ENCODE data around the gene KIF21A.

The KIF21A gene

DNA sequence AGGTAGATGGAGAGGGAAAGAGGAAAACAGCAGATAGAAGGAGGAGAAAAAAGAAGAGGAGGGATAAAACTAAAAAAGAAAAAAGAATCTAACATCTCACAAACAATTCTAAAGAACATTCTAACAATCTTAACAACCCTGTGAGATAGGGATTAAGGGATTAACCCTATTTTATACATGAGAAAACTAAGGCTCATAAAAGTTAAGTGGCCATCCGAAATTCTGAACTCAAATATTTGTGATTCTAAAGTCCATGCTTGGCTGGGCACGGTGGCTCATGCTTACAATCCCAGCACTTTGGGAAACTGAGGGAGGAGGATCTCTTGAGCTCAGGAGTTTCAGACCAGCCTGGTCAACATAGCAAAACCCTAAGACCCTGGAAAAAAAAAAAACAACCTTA, 13.1 kb downstream of the KIF21A start:
- TF ChIP-seq, protein P1, sequence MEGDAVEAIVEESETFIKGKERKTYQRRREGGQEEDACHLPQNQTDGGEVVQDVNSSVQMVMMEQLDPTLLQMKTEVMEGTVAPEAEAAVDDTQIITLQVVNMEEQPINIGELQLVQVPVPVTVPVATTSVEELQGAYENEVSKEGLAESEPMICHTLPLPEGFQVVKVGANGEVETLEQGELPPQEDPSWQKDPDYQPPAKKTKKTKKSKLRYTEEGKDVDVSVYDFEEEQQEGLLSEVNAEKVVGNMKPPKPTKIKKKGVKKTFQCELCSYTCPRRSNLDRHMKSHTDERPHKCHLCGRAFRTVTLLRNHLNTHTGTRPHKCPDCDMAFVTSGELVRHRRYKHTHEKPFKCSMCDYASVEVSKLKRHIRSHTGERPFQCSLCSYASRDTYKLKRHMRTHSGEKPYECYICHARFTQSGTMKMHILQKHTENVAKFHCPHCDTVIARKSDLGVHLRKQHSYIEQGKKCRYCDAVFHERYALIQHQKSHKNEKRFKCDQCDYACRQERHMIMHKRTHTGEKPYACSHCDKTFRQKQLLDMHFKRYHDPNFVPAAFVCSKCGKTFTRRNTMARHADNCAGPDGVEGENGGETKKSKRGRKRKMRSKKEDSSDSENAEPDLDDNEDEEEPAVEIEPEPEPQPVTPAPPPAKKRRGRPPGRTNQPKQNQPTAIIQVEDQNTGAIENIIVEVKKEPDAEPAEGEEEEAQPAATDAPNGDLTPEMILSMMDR (IDR thresholded peaks at IDR 0.05), result no peak

DNA sequence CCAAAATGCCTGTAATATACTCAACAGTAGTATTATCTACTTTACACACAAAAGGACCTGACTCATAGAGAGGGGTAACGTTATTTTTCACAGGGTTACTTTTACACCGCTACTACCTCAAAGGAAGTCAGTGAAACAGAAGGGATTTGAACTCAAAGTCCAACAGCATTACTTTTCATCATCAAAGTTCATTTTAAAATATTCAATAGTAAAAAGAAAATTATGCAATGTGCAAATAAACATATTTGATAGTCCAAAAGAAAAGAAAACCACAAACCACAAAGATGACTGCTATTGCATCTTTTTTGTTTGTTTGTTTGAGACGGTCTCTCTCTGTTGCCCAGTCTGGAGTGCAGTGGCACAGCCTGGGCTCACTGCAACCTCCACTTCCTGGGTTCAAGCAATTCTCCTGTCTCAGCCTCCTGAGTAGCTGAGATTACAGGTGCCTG, 15.5 kb downstream of the KIF21A start:
- TF ChIP-seq, protein P1 (IDR thresholded peaks at IDR 0.05), result no peak

DNA sequence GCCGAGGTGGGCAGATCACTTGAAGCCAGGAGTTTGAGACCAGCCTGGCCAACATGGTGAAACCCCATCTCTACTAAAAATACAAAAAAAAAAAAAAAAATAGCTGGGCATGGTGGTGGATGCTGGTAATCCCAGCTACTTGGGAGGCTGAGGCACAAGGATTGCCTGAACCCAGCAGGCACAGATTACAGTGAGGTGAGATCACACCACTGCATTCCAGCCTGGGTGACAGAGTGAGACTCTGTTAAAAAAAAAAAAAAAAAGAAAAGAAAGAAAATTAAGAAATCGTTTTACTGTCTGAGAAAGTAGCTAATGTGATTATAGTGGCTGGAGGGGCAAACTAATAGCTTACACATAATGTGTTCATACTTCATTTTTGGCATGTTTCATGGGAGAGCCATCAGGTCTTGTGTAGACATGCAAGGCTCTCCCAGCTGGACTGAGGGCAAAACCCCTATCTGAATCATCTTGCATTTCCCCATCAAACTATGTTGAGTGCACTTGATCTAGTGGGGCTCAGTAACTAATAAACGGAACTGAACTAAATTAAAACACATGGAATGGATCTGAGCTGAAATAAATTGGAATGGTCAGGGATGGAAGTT, 16.2 kb downstream of the KIF21A start:
- TF ChIP-seq, protein P1 (IDR thresholded peaks at IDR 0.05), result no peak

DNA sequence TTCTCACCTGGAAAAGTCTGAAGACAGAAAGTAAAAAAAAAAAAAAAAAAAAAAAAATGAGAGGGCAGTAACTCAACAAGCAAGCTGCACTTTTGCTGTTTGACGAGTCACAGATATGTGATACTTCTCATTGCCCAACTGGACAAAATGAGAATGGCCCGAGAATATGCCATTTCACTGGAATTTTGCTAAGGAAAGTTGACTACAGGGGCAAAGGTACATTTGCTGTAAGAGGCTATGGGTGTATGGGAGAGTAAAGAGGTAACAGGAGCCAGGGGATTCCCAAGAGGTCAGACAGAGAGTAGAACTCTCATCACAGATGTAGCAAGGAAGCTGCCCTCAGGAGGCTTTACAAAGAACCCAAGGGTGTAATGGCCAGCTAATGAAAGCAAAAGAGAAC, 22.9 kb downstream of the KIF21A start:
- TF ChIP-seq, protein P1 (IDR thresholded peaks at IDR 0.05), result no peak

DNA sequence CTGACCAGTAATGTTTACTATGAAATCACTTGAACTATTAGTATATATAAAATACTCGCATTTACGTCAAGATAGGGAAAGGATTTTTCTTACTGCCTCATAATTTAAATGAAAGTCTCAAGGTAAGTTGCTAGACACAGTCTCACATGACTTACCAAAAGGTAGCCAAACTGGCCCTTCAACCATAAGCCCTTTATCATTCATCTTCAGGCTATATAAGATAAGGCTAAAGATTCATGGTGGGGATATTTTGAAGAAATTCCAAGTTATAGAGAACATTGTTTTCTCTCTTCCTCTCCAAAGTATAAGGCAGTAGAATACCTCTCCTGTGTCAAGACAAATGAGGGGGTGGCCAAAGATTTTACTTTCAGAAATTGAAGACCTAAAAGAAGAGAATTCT, 23.4 kb downstream of the KIF21A start:
- TF ChIP-seq, protein P1 (IDR thresholded peaks at IDR 0.05), result no peak

DNA sequence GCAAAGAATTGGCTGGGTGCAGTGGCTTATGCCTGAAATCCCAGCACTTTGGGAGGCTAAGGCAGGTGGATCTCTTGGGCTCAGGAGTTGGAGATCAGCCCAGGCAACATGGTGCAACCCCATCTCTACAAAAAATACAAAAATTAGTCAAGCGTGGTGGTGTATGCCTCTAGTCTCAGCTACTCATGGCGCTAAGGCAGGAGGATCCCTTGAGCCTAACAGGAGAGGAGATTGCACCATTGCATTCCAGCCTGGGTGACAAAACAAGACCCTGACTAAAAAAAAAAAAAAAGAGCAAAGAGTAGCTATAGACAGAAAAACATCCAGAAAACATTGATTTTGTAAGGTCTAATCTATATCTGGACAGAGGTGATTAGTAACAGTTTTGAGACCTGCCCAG, 25.0 kb downstream of the KIF21A start:
- TF ChIP-seq, protein P1 (IDR thresholded peaks at IDR 0.05), result no peak

DNA sequence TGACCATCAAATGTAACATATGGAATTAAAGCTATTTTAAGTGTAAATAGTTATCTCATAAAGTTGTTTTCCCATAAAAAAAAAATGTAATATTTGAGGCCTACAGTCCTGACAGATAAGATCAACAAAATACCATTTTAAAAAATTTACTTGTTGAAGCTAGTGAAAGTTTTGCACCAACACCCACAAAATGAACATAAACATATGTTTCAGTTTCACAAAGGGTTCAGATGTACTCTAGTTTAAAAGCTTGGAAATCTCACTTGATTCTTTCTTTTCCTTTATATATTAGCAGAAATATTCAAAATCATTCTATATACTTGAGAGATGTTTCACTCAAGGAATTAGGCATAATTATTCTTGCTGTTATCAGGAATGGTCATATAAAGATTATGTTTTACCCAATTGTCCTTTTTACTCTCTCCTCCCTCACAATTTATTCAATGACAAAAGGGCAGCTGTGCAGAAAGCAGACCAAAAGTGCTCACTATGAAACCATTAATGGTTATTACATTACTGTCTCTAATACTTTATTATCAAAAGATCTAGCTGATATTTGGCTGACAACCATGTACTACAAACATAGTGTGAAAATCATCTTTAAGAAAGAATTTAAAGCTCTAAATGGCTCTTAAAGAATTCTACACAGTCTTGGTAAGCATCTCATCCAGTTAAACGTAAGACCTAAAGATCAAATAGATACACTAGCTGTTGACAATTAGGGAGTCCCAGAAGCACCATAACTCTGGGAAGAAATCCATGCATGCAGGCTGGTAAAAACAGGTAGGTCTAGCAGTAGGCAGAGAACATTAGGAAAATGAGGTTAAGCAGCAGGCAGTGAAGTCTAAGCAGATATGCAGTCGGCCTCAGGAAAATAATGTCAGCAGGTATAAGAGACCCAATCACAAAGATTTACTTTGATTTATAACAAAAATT, 28.8 kb downstream of the KIF21A start:
- TF ChIP-seq, protein P1 (IDR thresholded peaks at IDR 0.05), result no peak

Data from LNCAP (cell line).